Neural cell (in vitro differentiated cells): ENCODE measurements around the gene DEPDC5. TPM values are rescaled to one million over a fixed set of nuclear protein-coding genes. Genes with fewer than 3 reads are reported as not detected.

Experiments used
- H2AFZ ChIP-seq: fragments of 200-600, 300-800 bp; sonication (generic), shearing (Covaris generic); 2 replicates; pipeline ENCODE4 v1.6.0; 2014; ENCODE audit warnings: low read depth, mild to moderate bottlenecking, antibody characterized with exemption, low read length, moderate library complexity
- H3F3A ChIP-seq: fragments of 200-600 bp; shearing (Covaris generic); 2 replicates; pipeline ENCODE4 v1.6.1; 2016; ENCODE audit warnings: mild to moderate bottlenecking, moderate library complexity, mixed read lengths, antibody characterized with exemption, low read length; ENCODE audit not compliant: insufficient read depth, poor library complexity, severe bottlenecking
- H3K27ac ChIP-seq: fragments of 200-600, 300-800 bp; sonication (generic), shearing (Covaris generic); 2 replicates; pipeline ENCODE4 v1.5.1; 2014; ENCODE audit warnings: mild to moderate bottlenecking, low read length, moderate library complexity
- H3K27me3 ChIP-seq: fragments of 300-800, 200-600 bp; sonication (generic), shearing (Covaris generic); 2 replicates; pipeline ENCODE4 v1.6.0; 2014; ENCODE audit warnings: mild to moderate bottlenecking, low read depth, low read length, moderate library complexity; ENCODE audit not compliant: insufficient read depth
- H3K36me3 ChIP-seq: fragments of 300-800, 200-600 bp; sonication (generic), shearing (Covaris generic); 2 replicates; pipeline ENCODE4 v1.5.1; 2014; ENCODE audit warnings: mild to moderate bottlenecking, antibody characterized with exemption, low read length, moderate library complexity; ENCODE audit not compliant: insufficient read depth
- H3K4me2 ChIP-seq: fragments of 300-800, 200-600 bp; sonication (generic), shearing (Covaris generic); 2 replicates; pipeline ENCODE4 v1.6.0; 2014; ENCODE audit warnings: mild to moderate bottlenecking, low read length
- H3K4me3 ChIP-seq: fragments of 300-800, 200-600 bp; sonication (generic), shearing (Covaris generic); 2 replicates; pipeline ENCODE4 v1.5.1; 2014; ENCODE audit warnings: mild to moderate bottlenecking, low read length, moderate library complexity
- H3K79me2 ChIP-seq: fragments of 200-600 bp; shearing (Covaris generic); replicated peaks from 2 replicates; pipeline ENCODE4 v1.6.0; 2014; ENCODE audit warnings: mild to moderate bottlenecking, low read length, moderate library complexity; ENCODE audit not compliant: insufficient read depth
- H3K9ac ChIP-seq: fragments of 300-800, 200-600 bp; sonication (generic), shearing (Covaris generic); 2 replicates; pipeline ENCODE4 v1.6.1; 2016; ENCODE audit warnings: mild to moderate bottlenecking, low read length, mixed read lengths
- H3K9me2 ChIP-seq: fragments of 200-600 bp; shearing (Covaris generic); 2 replicates; pipeline ENCODE4 v1.6.1; 2016; ENCODE audit warnings: mild to moderate bottlenecking, low read length, mixed read lengths; ENCODE audit not compliant: insufficient read depth
- H3K9me3 ChIP-seq: fragments of 200-600, 300-800 bp; sonication (generic), shearing (Covaris generic); 2 replicates; pipeline ENCODE4 v1.6.1; 2016; ENCODE audit warnings: mild to moderate bottlenecking, mixed run types, low read length, moderate library complexity, mixed read lengths
- H4K20me1 ChIP-seq: fragments of 200-600 bp; shearing (Covaris generic); 2 replicates; pipeline ENCODE4 v1.6.1; 2016; ENCODE audit warnings: mild to moderate bottlenecking, mixed run types; ENCODE audit not compliant: insufficient read depth
- EP300 ChIP-seq: fragments of 450-650 bp; conservative IDR thresholded peaks from 2 replicates; pipeline ENCODE4 v1.6.1; 2014; ENCODE audit warnings: antibody characterized with exemption, mild to moderate bottlenecking, moderate library complexity; ENCODE audit not compliant: poor library complexity, severe bottlenecking
- EZH2 ChIP-seq: fragments of 200-600, 300-800 bp; shearing (Covaris generic), sonication (generic); IDR thresholded peaks from 2 replicates; pipeline ENCODE4 v1.6.1; 2014; ENCODE audit warnings: antibody characterized with exemption, low read length, borderline replicate concordance, mild to moderate bottlenecking; ENCODE audit not compliant: insufficient read depth, poor library complexity, severe bottlenecking
- MXI1 ChIP-seq: fragments of 450-650 bp; conservative IDR thresholded peaks from 2 replicates; pipeline ENCODE4 v1.6.1; 2014; ENCODE audit warnings: antibody characterized with exemption, mild to moderate bottlenecking; ENCODE audit not compliant: poor library complexity, severe bottlenecking
- POLR2AphosphoS5 ChIP-seq: IDR thresholded peaks from 2 replicates; pipeline ENCODE4 v1.6.1; 2012
- RAD21 ChIP-seq: fragments of 450-650 bp; conservative IDR thresholded peaks from 2 replicates; pipeline ENCODE4 v1.6.1; 2014; ENCODE audit warnings: antibody characterized with exemption, mild to moderate bottlenecking, moderate library complexity
- SMC3 ChIP-seq: fragments of 450-650 bp; conservative IDR thresholded peaks from 2 replicates; pipeline ENCODE4 v1.6.1; 2014; ENCODE audit warnings: antibody characterized with exemption, mild to moderate bottlenecking, moderate library complexity; ENCODE audit not compliant: poor library complexity
- TAF1 ChIP-seq: IDR thresholded peaks from 2 replicates; pipeline ENCODE4 v1.6.1; 2012; ENCODE audit warnings: low read depth
- polyA plus RNA-seq: library from polyadenylated mRNA; depleted of rRNA; stranded (reverse); fragments of >200 nt; gene quantifications from 2 replicates; pipeline ENCODE4 v1.2.3, GENCODE V29; 2014
- TF ChIP-seq, protein P1 (sequence below): fragments of 450-650 bp; IDR thresholded peaks from 2 replicates; pipeline ENCODE4 v1.5.1; 2014; ENCODE audit warnings: antibody characterized with exemption, mild to moderate bottlenecking, moderate library complexity; ENCODE audit not compliant: poor library complexity, severe bottlenecking
- TF ChIP-seq, protein P2 (sequence below): IDR thresholded peaks from 2 replicates; pipeline ENCODE4 v1.6.1; 2012; ENCODE audit warnings: borderline replicate concordance

DEPDC5 gene
- polyA plus RNA-seq, 1 donor from 2014 or later, result 11.3 TPM

DNA sequence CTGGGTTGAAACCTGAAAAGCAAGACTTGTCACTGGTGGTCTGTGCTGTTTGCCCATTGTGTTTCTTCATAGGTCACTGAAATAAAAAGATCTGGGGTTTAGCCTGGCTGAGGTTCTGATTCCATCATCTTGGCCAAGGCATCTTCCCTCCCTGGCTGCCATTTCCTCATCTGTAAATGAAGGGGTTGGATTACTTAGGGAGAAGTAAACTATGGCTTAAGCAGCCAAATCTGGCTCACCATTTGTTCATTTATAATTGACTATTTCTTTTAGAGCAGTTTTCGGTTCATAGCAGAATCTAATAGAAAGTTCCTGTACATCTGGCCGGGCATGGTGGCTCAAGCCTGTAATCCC lies 138.2 kb downstream of the DEPDC5 start:
- no peak overlapping the region for H2AFZ ChIP-seq
- H3K4me3 ChIP-seq, result no peak overlapping the region
- no peaks in the 10 kb centered on the region for H3K9me2 ChIP-seq
- H3K9me3 ChIP-seq, result no peaks in the 10 kb centered on the region
- H3K9ac ChIP-seq, result no peak overlapping the region
- no peak for TF ChIP-seq POLR2AphosphoS5
- TF ChIP-seq EP300, result no peak
- TF ChIP-seq, protein P1, sequence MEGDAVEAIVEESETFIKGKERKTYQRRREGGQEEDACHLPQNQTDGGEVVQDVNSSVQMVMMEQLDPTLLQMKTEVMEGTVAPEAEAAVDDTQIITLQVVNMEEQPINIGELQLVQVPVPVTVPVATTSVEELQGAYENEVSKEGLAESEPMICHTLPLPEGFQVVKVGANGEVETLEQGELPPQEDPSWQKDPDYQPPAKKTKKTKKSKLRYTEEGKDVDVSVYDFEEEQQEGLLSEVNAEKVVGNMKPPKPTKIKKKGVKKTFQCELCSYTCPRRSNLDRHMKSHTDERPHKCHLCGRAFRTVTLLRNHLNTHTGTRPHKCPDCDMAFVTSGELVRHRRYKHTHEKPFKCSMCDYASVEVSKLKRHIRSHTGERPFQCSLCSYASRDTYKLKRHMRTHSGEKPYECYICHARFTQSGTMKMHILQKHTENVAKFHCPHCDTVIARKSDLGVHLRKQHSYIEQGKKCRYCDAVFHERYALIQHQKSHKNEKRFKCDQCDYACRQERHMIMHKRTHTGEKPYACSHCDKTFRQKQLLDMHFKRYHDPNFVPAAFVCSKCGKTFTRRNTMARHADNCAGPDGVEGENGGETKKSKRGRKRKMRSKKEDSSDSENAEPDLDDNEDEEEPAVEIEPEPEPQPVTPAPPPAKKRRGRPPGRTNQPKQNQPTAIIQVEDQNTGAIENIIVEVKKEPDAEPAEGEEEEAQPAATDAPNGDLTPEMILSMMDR, result no peak
- H3K27ac ChIP-seq, result no peak overlapping the region
- no peak overlapping the region for H3K4me2 ChIP-seq
- no peaks in the 10 kb centered on the region for H3K79me2 ChIP-seq
- H3K27me3 ChIP-seq, result no peaks in the 10 kb centered on the region
- no peaks in the 10 kb centered on the region for H4K20me1 ChIP-seq
- no peaks in the 10 kb centered on the region for H3K36me3 ChIP-seq
- H3F3A ChIP-seq, result no peaks in the 10 kb centered on the region

DNA sequence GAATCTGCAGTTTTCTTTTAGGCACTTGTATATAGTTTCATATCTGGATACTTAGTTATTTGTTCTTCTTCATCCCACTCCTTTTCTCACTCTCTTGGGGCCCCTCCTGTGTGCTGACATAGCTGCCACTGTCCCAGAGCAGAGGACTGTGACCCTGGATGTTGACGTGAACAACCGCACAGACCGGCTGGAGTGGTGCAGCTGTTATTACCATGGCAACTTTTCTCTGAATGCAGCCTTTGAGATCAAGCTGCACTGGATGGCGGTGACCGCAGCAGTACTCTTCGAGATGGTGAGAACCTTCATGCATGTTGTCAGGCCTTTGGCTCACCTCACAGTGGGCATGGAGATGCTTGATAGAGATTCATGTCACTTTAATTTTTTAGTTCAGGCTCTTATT lies 139.6 kb downstream of the DEPDC5 start:
- Histone ChIP-seq H3F3A (no peaks in the 10 kb centered on the region), H3K9ac (peak overlapping the region; percentile 7), H3K4me3 (no peak overlapping the region), H4K20me1 (no peaks in the 10 kb centered on the region), H3K9me3 (no peaks in the 10 kb centered on the region), H2AFZ (no peak overlapping the region), H3K79me2 (no peaks in the 10 kb centered on the region), H3K4me2 (no peak overlapping the region), H3K27ac (peak overlapping the region; percentile 44), H3K27me3 (no peaks in the 10 kb centered on the region), H3K36me3 (no peaks in the 10 kb centered on the region), H3K9me2 (no peaks in the 10 kb centered on the region)
- no peak for TF ChIP-seq EP300
- TF ChIP-seq, protein P1, result no peak
- TF ChIP-seq TAF1, result no peak
- TF ChIP-seq EZH2, result no peak
- no peak for TF ChIP-seq POLR2AphosphoS5
- no peak for TF ChIP-seq SMC3
- TF ChIP-seq, protein P2, sequence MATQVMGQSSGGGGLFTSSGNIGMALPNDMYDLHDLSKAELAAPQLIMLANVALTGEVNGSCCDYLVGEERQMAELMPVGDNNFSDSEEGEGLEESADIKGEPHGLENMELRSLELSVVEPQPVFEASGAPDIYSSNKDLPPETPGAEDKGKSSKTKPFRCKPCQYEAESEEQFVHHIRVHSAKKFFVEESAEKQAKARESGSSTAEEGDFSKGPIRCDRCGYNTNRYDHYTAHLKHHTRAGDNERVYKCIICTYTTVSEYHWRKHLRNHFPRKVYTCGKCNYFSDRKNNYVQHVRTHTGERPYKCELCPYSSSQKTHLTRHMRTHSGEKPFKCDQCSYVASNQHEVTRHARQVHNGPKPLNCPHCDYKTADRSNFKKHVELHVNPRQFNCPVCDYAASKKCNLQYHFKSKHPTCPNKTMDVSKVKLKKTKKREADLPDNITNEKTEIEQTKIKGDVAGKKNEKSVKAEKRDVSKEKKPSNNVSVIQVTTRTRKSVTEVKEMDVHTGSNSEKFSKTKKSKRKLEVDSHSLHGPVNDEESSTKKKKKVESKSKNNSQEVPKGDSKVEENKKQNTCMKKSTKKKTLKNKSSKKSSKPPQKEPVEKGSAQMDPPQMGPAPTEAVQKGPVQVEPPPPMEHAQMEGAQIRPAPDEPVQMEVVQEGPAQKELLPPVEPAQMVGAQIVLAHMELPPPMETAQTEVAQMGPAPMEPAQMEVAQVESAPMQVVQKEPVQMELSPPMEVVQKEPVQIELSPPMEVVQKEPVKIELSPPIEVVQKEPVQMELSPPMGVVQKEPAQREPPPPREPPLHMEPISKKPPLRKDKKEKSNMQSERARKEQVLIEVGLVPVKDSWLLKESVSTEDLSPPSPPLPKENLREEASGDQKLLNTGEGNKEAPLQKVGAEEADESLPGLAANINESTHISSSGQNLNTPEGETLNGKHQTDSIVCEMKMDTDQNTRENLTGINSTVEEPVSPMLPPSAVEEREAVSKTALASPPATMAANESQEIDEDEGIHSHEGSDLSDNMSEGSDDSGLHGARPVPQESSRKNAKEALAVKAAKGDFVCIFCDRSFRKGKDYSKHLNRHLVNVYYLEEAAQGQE, result no peak
- no peak for TF ChIP-seq RAD21
- TF ChIP-seq MXI1, result no peak
